HG02571 (cell line): ENCODE data around the gene TIMM29.
"Not testable (repeated sequence)": the region's sequence is repeated elsewhere in the genome, so short reads cannot be mapped to it uniquely, and the experiment has no call there.

ENCODE experiments used
- ATAC-seq: cut with Tn5 transposase; IDR thresholded peaks from one replicate; pipeline ENCODE4 v1.9.1; 2021; ENCODE audit warnings: mild to moderate bottlenecking, moderate library complexity; ENCODE audit not compliant: unreplicated experiment

The TIMM29 gene

DNA sequence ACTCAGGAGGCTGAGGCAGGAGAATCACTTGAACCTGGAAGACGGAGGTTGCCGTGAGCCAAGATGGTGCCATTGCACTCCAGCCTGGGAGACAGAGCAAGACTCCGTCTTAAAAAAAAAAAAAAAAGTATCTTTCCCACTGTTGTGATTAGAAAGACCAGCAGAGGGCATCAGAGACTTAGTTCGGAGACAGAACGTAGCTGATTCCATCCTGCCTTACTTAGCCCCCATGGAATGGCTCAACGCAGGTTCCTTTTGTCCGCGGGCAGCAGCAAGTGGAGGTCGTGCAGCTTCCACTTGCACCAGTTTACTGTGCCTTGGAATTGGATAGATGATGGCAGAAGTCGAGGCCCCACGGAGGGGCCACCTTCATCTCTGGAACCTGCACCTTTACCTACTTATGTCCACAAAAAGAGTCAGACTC, 8.1 kb downstream of the TIMM29 start:
- ATAC-seq, result no peak

DNA sequence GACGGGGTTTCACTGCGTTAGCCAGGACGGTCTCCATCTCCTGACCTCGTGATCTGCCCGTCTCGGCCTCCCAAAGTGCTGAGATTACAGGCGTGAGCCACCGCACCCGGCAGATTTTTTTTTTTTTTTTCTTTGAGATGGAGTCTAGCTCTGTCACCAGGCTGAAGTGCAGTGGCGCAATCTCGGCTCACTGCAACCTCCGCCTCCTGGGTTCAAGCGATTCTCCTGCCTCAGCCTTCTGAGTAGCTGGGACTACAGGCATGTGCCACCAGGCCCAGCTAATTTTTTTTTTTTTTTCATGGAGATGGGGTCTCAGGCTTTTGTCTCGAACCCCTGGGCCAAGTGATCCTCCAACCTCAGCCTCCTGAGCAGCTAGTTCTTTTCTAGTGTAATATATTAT, 13.0 kb downstream of the TIMM29 start:
- not testable (repeated sequence) for ATAC-seq

DNA sequence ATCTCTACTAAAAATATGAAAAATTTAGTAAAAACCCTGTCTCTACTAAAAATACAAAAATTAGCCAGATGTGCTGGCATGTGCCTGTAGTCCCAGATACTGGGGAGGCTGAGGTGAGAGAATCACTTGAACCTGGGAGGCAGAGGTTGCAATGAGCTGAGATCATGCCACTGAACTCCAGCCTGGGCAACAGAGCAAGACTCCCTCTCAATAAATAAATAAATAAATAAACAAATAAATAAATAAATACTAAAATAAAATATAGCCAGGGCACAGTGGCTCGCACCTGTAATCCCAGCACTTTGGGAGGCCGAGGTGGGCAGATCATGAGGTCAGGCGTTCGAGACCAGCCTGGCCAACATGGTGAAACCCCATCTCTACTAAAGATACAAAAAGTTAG, 14.8 kb downstream of the TIMM29 start:
- not testable (repeated sequence) for ATAC-seq

DNA sequence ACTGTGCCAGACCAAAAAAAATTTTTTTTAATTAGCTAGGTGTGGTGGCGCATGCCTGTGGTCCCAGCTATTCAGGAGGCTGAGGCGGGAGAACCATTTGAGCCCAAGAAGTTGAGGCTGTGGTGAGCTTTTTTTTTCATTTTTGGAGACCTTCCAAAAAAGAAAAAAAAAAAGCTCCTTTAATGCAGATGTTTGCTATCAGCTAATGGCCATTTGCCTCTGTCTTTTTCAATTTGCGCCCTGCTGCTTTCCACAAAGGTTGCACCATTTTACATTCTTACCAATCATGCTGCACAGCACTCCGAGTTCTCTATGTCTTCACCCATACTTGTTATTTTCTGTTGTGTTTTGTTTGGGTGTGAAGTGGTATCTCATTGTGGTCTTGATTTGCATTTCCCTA, 16.7 kb downstream of the TIMM29 start:
- ATAC-seq, result no peak

DNA sequence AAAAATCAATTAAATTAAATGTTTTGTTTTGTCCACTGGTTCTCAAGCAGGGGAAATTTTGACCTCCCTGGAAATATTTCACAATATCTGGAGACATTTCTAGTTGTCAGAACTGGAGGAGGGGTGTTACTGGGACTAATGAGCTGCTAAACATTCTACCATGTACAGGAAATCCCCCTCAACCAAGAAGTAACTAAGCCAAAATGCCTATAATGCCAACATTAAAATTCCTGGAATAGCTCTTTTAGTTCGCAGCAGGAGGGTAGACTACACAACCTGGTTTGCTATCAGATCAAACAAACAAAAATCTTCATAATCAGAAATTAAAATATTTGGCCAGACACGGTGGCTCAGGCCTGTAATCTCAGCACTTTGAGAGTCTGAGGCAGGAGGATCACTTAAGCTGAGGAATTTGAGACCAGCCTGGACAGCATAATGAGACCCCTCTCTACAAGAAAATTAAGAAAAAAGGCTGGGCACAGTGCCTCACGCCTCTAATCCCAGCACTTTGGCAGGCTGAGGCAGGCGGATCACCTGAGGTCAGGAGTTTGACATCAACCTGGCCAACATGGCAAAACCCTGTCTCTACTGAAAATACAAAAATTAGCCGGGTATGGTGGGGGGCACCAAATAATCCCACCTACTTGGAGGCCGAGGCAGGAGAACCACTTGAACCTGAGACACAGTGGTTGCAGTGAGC, 18.5 kb downstream of the TIMM29 start:
- no peak for ATAC-seq

DNA sequence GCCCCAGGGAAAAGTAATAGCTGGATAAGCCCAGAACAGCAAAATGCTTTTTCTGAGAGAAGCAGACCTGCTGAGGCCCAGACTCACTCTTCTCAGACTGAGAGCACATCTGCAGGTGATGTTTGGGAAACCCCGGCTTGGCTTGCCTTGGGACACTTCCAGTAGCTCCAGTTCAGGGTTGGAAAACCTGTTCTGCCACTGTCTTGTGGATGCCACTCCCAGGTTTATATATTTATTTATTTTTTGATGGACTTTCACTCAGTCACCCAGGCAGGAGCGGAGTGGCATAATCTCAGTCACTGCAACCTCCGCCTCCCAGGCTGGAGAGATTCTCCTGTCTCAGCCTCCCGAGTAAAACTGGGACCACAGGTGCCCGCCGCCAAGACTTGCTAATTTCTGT, 24.2 kb downstream of the TIMM29 start:
- no peak for ATAC-seq

DNA sequence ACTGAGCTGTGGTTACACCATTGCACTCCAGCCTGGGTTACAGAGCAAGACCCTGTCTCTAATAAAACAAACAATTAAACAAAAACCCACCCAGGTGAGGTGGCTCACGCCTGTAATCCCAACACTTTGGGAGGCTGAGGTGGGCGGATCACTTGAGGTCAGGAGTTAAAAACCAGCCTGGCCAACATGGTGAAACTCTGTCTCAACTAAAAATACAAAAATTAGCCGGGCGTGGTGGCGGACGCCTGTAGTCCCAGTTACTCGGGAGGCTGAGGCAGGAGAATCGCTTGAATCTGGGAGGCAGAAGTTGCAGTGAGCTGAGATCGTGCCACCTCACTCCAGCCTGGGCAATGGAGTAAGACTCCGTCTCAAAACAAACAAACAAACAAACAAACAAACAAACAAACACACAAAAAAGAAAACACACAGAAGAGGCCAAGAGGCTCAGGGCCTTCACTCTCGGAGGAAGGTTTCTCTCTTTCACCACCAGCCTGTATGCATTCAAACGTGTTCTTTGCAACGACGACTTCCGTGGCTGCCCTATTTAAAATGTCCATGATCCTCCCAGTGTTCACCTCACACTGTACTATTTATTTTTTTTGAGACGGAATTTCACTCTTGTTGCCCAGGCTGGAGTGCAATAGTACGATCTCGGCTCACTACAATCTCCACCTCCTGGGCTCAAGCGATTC, 30.8 kb downstream of the TIMM29 start:
- not testable (repeated sequence) for ATAC-seq

DNA sequence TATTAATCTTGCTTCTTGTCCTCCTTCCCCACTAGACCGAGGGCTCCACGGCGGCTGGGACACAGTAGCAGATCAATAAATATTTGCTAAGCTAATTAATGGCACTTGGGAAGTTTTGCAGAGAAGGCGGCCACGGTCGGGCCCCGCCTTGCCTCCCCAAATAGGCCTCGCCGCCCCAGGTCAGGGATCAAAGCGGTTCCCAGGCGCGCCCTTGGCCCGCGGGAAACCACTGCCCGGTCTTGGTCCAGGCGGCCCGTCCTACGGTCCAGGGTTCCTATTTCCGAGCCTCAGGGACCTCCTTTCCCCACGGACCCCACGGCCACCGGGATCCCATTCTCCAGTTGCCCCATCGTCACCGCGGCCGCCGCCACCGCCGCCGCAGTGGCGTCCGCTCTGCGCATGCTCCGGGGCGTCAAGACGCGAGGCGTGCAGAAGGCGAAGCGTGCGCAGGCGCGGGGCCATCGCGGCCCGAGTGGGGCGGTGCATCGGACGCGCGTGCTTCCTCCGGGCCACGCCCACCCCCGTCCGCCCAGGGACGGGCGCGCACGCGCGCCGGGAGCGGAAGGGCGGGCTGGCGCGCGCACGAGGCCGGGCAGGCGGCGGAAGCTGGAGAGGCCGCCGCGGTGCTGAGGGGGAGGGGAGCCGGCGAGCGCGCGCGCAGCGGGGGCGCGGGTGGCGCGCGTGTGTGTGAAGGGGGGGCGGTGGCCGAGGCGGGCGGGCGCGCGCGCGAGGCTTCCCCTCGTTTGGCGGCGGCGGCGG, 31.9 kb downstream of the TIMM29 start, which contains the start of gene SMARCA4:
SMARCA4 (plus strand) TSS at position 717 of the 759 bp plus-strand sequence. CDS start 23,122 bp downstream, outside the sequence.
- peak; percentile 76 for ATAC-seq

DNA sequence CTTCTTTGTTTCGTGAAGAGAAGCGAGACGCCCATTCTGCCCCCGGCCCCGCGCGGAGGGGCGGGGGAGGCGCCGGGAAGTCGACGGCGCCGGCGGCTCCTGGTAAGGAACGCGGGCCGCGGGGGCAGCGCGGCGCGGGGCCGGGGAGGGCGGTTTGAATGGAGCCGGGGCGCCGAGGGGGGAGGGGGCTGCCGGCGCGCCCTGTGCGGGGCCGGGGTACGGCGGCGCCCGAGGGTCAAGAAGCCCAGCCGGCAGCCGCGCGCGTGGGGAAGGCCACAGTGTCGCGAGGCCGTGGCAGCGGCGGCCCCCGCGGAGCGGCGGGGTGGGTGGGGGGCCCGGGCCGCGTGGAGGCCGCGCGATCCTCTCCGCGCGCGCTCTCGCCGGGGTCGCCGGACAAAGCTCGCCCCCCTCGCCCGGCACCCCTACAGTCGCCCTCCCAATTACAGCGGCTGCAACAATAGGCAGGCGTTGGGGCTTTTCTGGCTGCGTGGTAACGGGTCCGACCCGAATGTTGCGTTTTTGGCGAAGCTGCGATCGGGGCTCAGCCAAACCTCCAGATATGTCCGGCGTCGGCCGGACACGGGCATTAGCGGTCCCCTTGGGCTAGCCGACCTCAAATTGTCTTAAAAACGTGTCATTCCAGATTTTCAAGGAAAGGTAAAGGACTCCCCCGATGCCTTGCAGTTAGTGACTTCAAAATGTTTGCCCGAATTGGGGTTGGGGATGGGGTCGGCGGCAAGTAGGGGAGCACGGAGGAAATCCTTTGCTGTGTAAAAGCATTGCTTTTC, 32.7 kb downstream of the TIMM29 start:
- ATAC-seq, result peak; percentile 36

DNA sequence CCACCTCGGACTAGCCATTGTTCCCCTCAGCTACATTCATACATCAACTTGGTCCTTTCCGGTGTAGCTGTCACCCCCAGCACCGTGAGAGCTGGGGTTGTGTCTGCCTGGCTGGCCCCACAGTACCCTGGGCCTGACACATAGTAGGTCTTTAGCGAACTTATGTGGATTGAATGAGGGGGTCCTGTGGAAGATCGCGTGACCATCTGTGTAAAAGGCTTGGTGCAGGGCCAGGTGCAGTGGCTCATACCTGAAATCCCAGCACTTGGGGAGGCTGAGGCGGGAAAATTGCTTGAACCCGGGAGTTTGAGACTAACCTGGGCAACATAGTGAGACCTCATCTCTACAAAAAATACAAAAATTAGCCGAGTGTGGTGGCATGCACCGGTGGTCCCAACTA, 34.3 kb downstream of the TIMM29 start:
- no peak for ATAC-seq

DNA sequence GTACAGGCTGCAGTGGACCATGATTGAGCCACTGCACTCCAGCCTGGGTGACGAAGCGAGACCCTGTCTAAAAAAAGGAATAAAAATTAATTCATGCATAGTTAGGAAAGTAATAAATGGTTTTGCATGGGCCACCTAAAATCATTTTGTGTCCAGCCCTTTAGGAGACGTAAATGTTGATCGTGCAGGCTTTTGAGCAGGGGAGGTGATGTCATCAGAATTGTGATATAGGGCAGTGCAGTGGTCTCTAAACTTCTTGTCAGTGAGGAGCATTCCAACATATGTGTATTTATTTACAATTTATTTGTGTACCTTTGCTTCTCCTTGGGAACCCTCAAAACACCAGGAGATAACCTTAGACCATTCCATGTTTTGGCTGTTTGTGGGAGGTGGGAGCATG, 35.3 kb downstream of the TIMM29 start:
- no peak for ATAC-seq

DNA sequence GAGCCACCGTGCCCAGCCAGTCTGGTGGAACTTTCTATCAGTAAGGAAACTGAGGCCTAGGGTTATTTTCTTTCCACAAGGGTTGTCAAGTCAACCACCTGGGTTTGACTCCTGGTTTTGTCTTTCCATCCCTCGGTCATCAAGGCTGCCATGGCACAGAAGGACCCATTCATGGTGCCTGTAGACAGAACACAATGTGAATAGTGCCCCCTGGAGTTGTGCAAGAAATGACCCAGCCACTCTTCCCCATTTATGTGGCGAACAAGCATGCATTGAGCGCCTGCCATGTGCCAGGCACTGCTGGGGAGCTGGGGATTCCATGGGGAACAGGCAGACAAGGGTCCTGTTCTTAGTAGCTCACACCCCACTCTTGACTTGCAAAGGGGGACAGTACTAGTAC, 36.3 kb downstream of the TIMM29 start:
- no peak for ATAC-seq

DNA sequence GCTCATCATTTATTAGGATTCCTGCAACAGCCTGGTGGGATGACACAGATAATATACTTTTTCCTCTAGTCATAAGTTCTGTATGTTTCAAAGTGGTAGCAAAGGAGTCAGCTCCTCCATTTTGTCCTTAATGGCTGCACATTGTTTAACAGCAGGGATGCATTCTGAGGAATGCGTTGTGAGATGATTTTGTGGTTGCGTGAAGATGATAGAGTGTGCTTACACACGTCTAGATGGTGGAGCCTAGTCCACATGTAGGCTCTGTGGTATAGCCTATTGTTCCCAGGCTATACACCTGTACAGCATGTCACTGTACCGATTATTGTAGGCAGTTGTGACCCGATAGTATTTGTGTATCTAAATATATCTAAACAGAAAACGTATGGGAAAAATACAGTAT, 36.8 kb downstream of the TIMM29 start:
- ATAC-seq, result no peak

DNA sequence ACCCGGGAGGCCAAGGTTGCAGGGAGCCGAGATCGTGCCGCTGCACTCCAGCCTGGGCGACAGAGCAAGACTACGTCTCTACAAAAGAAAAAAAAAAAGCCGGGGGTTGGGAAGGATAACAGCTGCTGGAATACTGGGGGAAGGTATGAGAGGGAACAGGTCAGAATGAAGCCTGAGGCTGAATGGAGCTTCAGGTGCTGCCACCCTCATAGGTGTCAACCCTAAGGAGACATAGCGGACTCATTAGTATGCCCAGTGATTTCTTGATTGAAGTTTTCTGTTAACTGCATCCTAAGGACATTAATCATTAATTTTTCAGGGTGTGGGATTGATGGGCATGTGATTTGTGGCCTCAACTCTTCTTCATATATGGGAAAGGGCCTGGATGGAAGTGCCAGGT, 38.2 kb downstream of the TIMM29 start:
- no peak for ATAC-seq

DNA sequence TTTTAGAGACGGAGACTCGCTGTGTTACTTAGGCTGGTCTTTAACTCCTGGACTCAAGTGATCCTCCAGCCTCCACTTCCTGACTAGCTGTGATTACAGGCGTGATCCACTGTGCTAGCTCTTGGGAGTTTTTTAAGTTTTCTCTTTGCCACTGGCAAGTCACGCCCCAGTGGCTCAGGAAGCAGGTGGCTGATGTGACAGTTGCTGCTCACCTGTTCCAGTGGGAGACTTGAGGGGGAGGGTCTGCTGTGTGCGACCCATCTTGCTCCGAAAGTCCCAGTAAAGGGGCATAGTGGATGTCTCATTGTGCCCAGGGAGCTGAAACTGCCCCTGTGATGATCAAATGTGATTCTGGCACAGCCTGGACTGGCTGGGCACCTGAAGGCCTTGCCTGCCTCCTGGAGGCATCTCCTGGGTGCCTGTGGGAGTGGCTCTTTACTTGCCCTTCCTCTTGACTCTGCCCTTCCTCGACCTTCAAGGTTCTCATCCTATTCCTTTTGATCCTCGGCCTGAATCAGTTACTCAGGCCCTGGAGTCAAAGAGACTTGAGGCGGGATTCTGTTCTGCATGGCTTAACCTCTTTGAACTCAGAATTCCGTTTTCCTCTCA, 40.0 kb downstream of the TIMM29 start:
- no peak for ATAC-seq

DNA sequence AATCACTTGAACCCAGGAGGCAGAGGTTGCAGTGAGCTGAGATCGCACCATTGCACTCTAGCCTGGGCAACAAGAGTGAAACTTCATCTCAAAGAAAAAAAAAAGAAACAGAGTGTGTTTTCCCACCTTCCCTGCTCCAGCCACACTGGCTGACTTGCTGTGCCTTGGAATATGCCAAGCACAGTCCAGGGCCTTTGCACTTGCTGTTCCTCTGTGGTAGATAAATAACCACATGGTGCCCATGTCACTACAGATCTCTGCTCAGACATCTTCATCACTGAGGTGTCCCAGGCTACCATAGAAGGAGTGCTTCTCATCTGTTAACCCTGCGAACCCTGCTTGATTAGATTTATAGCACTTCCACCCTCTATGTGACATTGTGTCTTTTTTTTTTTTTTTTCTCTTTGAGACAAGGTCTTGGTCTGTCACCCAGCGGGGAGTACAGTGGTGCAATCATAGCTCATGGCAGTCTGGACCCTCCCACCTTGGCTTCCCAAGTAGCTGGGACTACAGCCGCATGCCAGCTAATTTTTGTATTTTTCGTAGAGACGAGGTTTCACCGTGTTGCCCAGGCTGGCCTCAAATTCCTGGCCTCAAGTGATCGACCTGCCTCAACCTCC, 42.6 kb downstream of the TIMM29 start:
- no peak for ATAC-seq

DNA sequence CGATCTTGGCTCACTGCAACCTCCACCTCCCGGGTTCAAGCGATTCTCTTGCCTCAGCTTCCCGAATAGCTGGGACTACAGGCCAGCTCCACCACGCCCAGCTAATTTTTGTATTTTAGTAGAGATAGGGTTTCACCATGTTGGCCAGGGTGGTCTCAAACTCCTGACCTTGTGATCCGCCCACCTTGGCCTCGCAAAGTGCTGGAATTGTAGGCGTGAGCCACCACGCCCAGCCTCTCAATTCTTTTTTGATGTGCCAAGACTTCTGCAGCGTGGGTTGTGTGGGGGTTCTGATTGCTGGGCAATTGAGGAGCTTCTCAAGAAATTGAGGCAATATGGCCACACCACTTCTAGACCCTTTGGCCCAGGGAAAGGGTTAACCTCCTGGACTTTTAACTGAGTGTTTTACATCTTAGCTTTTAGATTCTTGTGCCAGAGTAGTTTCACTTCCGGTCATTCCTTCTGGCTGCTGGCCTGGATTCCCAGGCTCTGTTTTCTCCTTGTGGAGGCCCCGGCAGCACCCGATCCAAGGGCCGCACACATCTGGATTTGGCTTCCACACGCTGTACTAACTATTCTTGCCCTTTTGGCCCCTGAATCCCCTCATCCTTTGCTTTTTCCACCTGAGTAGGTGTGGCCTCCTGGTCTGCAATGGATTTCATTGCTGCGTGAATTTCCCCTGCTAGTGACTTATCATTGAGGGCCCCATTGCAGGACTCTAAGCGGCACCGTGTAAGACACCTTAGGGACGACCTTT, 46.9 kb downstream of the TIMM29 start:
- no peak for ATAC-seq

DNA sequence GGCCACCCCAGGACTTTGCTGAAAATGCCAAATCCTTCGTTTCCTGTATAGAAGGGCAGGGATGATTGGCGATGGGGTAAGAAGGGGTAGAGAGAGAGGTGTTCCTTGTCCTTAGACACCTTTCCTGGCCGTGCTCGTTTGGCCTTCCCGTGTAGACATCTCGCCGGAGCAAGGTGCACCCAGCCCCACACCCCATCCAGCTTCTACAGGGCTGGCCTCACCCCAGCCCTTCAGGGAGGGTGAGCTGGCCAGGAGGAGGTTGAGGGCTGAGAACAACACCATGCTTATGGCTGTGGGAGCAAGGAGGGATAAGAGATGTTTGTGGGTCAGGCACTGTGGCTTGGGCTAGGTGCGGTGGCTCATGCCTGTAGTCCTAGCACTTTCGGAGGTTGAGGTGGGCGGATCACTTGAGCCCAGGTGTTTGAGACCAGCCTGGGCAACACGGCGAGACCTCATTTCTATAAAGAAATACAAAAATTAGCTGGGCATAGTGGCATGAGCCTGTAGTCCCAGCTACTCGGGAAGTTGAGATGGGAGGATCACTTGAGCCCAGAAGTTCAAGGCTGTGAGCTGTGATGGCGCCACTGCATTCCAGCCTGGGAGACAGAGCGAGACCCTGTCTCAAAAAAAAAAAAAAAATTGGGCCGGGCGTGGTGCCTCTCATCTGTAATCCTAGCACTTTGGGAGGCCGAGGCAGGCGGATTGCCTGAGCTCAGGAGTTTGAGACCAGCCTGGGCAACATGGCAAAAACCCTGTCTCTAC, 47.7 kb downstream of the TIMM29 start:
- ATAC-seq, result no peak

DNA sequence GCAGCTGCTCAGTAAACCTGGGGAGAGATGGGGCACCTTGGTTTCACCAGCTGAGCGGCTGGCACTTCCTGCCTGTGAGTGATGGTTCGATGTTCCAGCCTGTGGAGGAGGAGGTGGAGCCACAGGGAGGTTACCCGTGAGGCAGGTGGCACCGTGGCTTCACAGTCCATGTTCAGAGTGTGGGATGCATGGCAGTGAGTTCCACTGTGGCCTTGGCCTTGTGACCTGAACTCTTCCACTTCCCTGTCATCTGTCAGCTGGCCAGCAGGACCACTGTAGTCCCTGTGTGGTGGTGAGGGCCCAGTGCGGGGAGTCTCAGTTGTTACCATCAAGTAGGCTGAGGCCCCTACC, 49.1 kb downstream of the TIMM29 start:
- ATAC-seq, result no peak
